BJ (cell line): ENCODE results near the gene KNTC1. TPM values are rescaled to one million over a fixed set of nuclear protein-coding genes. Genes with fewer than 3 reads are reported as not detected.
A peak's percentile ranks its signal among the peaks of the same experiment; 100 is the strongest.

ENCODE experiments used
- CTCF ChIA-PET: fragments of 350-600 bp; formaldehyde crosslinking; extraction: SDS; loops from one replicate; lab custom pipeline; 2021; ENCODE audit warnings: antibody characterized with exemption, inconsistent platforms; lab: Yijun Ruan, JAX
- POLR2A ChIA-PET: fragments of 300-600 bp; sonication (Branson Sonifier 250); formaldehyde crosslinking; extraction: SDS; loops from one replicate; lab custom pipeline; 2021; ENCODE audit warnings: antibody characterized with exemption; lab: Charles Lee
- DNase-seq: peaks from one replicate; pipeline ENCODE4 v3.0.0-alpha.2; 2011; ENCODE audit warnings: low read depth
- H3K27me3 ChIP-seq: 2 replicates; pipeline ENCODE4 v1.6.0; 2011; ENCODE audit warnings: low read length; ENCODE audit not compliant: control insufficient read depth, insufficient read depth
- H3K36me3 ChIP-seq: 2 replicates; pipeline ENCODE4 v1.5.1; 2011; ENCODE audit warnings: low read length; ENCODE audit not compliant: control insufficient read depth, insufficient read depth
- H3K4me3 ChIP-seq: 2 replicates; pipeline ENCODE4 v1.5.1; 2011; ENCODE audit warnings: low read depth, mild to moderate bottlenecking, control low read depth, low read length
- CTCF ChIP-seq: IDR thresholded peaks from 2 replicates; pipeline ENCODE4 v1.5.1; 2011; ENCODE audit warnings: low read depth, mild to moderate bottlenecking, control low read depth, inconsistent platforms, low read length, moderate library complexity; ENCODE audit not compliant: insufficient read depth
- polyA plus RNA-seq: library from polyadenylated mRNA; depleted of rRNA; stranded (reverse); fragments of >200 nt; gene quantifications from 2 replicates; pipeline ENCODE4 v1.2.3, GENCODE V29; 2011

KNTC1 gene
- polyA plus RNA-seq, 1 experiment = 12.5 TPM

GRCh38 chr12:122513660-122514059 lies 13.4 kb upstream of the KNTC1 start:
- TF ChIP-seq CTCF = no peak
- H3K36me3 ChIP-seq = peaks cover 38% of the 10 kb centered on the region
- ChIA-PET CTCF (no interaction called here), POLR2A (no interaction called here)
- H3K27me3 ChIP-seq = no peaks in the 10 kb centered on the region
- no peak overlapping the region for H3K4me3 ChIP-seq
- no peak for DNase-seq

GRCh38 chr12:122515275-122515674 lies 11.8 kb upstream of the KNTC1 start:
- POLR2A ChIA-PET = interaction anchor here (0.7 kb wide), 1 partner anchor 92 kb away, joined by 4 read pairs; no protein-coding TSS in a partner anchor
- no peak for DNase-seq
- no peaks in the 10 kb centered on the region for H3K27me3 ChIP-seq
- H3K4me3 ChIP-seq = no peak overlapping the region
- CTCF ChIA-PET = no interaction called here
- no peak for TF ChIP-seq CTCF
- H3K36me3 ChIP-seq = peaks cover 32% of the 10 kb centered on the region

- peaks cover 34% of the 10 kb centered on the region for H3K36me3 ChIP-seq
- ChIA-PET POLR2A (no interaction called here), CTCF (interaction anchor here (1.9 kb wide), 1 partner anchor 16 kb away, joined by 5 read pairs; the partner anchor contains the start of gene ZCCHC8)
- H3K4me3 ChIP-seq = no peak overlapping the region
- no peaks in the 10 kb centered on the region for H3K27me3 ChIP-seq
- TF ChIP-seq CTCF = no peak
- DNase-seq = no peak
These were observed 10.3 kb upstream of the KNTC1 start for GRCh38 chr12:122516544-122517361.

GRCh38 chr12:122517877-122518276 lies 9.2 kb upstream of the KNTC1 start:
- no peak for TF ChIP-seq CTCF
- DNase-seq = peak; percentile 71
- peaks cover 30% of the 10 kb centered on the region for H3K36me3 ChIP-seq
- no peaks in the 10 kb centered on the region for H3K27me3 ChIP-seq
- ChIA-PET CTCF (interaction anchor here (0.8 to 1.9 kb wide), 2 partner anchors 17 to 119 kb away, joined by 3 to 5 read pairs; partner anchors contain the start of gene ZCCHC8), POLR2A (interaction anchor here (1.1 kb wide), 1 partner anchor 9 kb away, joined by 4 read pairs; the partner anchor contains the start of gene KNTC1)
- H3K4me3 ChIP-seq = no peak overlapping the region

- peaks cover 27% of the 10 kb centered on the region for H3K36me3 ChIP-seq
- no peak for TF ChIP-seq CTCF
- no peak for DNase-seq
- CTCF ChIA-PET = no interaction called here
- POLR2A ChIA-PET = no interaction called here
- H3K4me3 ChIP-seq = no peak overlapping the region
- no peaks in the 10 kb centered on the region for H3K27me3 ChIP-seq
These were observed 8.1 kb upstream of the KNTC1 start for GRCh38 chr12:122518908-122519307.
